ENCODE measurements around the gene PRRC1.
A peak's percentile ranks its signal among the peaks of the same experiment; 100 is the strongest.
"Not testable (repeated sequence)": the region's sequence is repeated elsewhere in the genome, so short reads cannot be mapped to it uniquely, and the experiment has no call there.

Gene PRRC1

GRCh38 chr5:127562252-127562651 is 44.8 kb downstream of the PRRC1 start:
- H3K27ac ChIP-seq: no peak overlapping the region
- H3K4me3 ChIP-seq: no peak overlapping the region
- H3K4me2 ChIP-seq: no peak overlapping the region
- H3K9me3 ChIP-seq: no peaks in the 10 kb centered on the region
- no peaks in the 10 kb centered on the region for H4K20me1 ChIP-seq
- H3K9ac ChIP-seq: no peak overlapping the region
- H3K36me3 ChIP-seq: no peaks in the 10 kb centered on the region
- H3K27me3 ChIP-seq: no peaks in the 10 kb centered on the region
- no peak for TF ChIP-seq Cebpa-rat (IDR thresholded peaks at IDR 0.05)
- H3K4me1 ChIP-seq: peaks cover 11% of the 10 kb centered on the region

GRCh38 chr5:127563136-127563535 is 45.7 kb downstream of the PRRC1 start:
- Histone ChIP-seq H3K9me3 (no peaks in the 10 kb centered on the region), H3K27me3 (no peaks in the 10 kb centered on the region), H3K36me3 (no peaks in the 10 kb centered on the region), H4K20me1 (no peaks in the 10 kb centered on the region), H3K9ac (no peak overlapping the region), H3K4me3 (no peak overlapping the region), H3K4me2 (no peak overlapping the region), H3K27ac (no peak overlapping the region), H3K4me1 (peaks cover 17% of the 10 kb centered on the region)
- TF ChIP-seq Cebpa-rat (IDR thresholded peaks at IDR 0.05): no peak

DNA sequence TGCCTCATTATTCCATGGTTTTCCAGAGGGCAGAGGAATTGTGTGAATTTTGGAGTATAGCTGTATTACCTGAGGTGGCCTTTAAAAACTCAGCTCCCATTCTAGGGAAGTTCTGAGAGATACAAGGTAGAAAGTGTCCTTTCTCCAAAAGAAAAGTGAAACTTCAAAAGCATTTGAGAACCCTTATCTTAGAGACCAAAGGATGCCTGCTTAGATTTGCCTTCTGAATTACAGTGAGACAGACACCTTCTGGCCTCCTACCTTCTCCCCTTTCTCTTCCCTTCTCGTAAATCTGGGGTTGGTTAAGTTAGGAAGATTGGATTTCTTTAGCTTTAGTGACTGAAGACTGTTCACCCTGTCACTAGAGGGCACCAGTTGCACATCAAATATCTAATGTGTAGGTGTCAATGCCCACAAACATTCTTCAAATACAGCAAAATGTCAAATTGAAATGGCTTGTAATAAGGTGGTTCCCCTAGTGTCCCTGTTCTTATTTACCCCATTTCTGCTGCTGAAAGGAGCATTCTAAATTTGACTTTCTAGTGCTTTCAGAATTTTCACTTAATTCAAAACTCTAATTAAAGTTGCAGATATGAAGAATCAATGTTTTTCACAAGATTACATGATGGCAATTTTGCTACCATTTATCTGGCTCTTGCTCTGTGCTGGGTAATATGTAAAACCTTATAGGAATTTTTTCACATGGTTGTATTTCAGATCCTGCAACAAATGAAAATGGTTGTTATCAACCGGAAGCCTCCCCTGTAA is 46.7 kb downstream of the PRRC1 start:
- Histone ChIP-seq H3K9me3 (peaks cover 3% of the 10 kb centered on the region), H3K4me2 (no peak overlapping the region), H3K27ac (no peak overlapping the region), H4K20me1 (no peaks in the 10 kb centered on the region), H3K27me3 (no peaks in the 10 kb centered on the region), H3K4me3 (no peak overlapping the region), H3K36me3 (no peaks in the 10 kb centered on the region), H3K9ac (no peak overlapping the region), H3K4me1 (peaks cover 17% of the 10 kb centered on the region)
- no peak for TF ChIP-seq Cebpa-rat (IDR thresholded peaks at IDR 0.05)

DNA sequence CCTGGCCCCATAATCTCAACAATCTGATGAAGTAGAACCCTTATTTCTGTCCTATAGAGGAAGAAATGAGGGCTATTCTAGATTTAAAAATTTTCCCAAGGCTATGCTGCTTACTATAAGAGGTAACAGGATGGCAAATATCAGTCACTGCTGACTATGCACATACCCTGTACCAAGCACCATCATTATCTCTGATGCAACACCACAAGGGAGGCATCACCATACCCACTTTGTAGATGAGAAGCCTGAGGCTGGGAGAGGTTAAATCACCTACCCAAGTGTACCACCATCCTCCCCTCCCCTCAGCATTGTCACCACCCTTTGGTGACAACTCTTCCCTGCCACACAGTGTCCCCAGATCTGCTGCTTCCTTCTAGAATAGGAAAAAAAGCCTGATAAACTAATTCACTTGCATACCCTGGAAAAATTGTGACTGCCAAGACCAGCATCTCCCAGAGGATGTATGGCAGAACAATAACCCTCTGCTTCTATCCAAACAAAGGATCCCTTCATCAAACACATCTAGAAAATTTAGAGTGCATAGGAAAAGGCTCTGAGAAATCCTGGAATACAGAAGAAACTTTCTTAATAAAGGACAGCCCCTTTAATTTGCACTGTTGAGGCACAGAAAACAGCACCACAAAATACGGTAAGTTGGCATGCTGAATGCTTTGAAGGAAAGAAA is 48.3 kb downstream of the PRRC1 start:
- H3K9me3 ChIP-seq: peaks cover 14% of the 10 kb centered on the region
- H3K27me3 ChIP-seq: no peaks in the 10 kb centered on the region
- no peak overlapping the region for H3K4me3 ChIP-seq
- H4K20me1 ChIP-seq: no peaks in the 10 kb centered on the region
- peaks cover 17% of the 10 kb centered on the region for H3K4me1 ChIP-seq
- H3K27ac ChIP-seq: no peak overlapping the region
- no peak overlapping the region for H3K4me2 ChIP-seq
- H3K36me3 ChIP-seq: no peaks in the 10 kb centered on the region
- H3K9ac ChIP-seq: no peak overlapping the region
- no peak for TF ChIP-seq Cebpa-rat (IDR thresholded peaks at IDR 0.05)

- Histone ChIP-seq H3K27me3 (no peaks in the 10 kb centered on the region), H3K36me3 (no peaks in the 10 kb centered on the region)
Measured at GRCh38 chr5:127567026-127567768, 49.8 kb downstream of the PRRC1 start.

DNA sequence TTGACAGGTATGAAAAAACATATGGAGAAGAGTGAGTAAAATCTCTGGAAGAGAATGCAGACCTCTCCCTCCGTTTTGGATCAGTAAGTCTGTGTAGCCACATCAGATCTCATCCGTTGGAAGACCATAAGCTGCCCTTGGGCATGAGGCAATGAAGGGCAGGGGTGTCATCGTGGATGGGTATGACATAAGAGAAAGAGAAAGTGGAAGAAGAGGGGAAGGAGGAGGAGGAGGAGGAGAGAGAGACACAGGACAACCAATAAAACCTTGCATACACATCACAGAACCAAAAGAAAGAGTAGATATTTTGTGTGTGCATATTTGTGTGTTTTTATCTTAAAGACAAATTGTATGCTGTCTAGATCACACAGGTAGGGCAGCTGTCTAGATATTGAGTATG is 50.7 kb downstream of the PRRC1 start:
- Histone ChIP-seq H3K4me3 (no peak overlapping the region), H4K20me1 (no peaks in the 10 kb centered on the region), H3K27ac (no peak overlapping the region), H3K4me1 (peaks cover 17% of the 10 kb centered on the region), H3K27me3 (no peaks in the 10 kb centered on the region), H3K9me3 (peaks cover 14% of the 10 kb centered on the region), H3K36me3 (no peaks in the 10 kb centered on the region), H3K4me2 (no peak overlapping the region), H3K9ac (no peak overlapping the region)
- no peak for TF ChIP-seq Cebpa-rat (IDR thresholded peaks at IDR 0.05)

More at GRCh38 chr5:127567026-127567768, 49.8 kb downstream of the PRRC1 start:
- Histone ChIP-seq H3K27ac (no peak overlapping the region), H3K9me3 (peaks cover 14% of the 10 kb centered on the region), H3K4me3 (no peak overlapping the region), H3K9ac (no peak overlapping the region), H3K4me2 (peak overlapping the region; percentile 52), H4K20me1 (no peaks in the 10 kb centered on the region), H3K4me1 (peaks cover 17% of the 10 kb centered on the region)
- no peak for TF ChIP-seq Cebpa-rat (IDR thresholded peaks at IDR 0.05)

DNA sequence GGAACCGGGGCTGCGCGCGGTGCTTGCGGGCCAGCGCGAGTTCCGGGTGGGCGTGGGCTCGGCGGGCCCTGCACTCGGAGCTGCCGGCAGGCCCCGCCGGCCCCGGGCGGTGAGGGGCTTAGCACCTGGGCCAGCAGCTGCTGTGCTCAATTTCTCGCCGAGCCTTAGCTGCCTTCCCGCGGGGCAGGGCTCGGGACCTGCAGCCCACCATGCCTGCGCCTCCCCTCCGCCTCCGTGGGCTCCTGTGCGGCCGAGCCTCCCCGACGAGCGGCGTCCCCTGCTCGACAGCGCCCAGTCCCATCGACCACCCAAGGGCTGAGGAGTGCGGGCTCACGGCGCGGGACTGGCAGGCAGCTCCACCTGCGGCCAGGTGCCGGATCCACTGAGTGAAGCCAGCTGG is 52.0 kb downstream of the PRRC1 start:
- H4K20me1 ChIP-seq: not testable (repeated sequence)

GRCh38 chr5:127571314-127572131 is 54.1 kb downstream of the PRRC1 start:
- Histone ChIP-seq H3K9me3 (peaks cover 37% of the 10 kb centered on the region), H3K36me3 (no peaks in the 10 kb centered on the region), H3K4me2 (no peak overlapping the region), H3K27me3 (no peaks in the 10 kb centered on the region), H3K9ac (no peak overlapping the region), H3K4me1 (peaks cover 14% of the 10 kb centered on the region), H3K4me3 (no peak overlapping the region), H4K20me1 (no peaks in the 10 kb centered on the region), H3K27ac (no peak overlapping the region)
- TF ChIP-seq Cebpa-rat (IDR thresholded peaks at IDR 0.05): no peak

More for the DNA sequence above, 52.0 kb downstream of the PRRC1 start:
- H3K4me3 ChIP-seq, H3K4me2 ChIP-seq, H3K36me3 ChIP-seq, H3K9ac ChIP-seq, H3K27ac ChIP-seq, H3K27me3 ChIP-seq: not testable (repeated sequence)
- H3K4me1 ChIP-seq: peaks cover 17% of the 10 kb centered on the region
- H3K9me3 ChIP-seq: peaks cover 22% of the 10 kb centered on the region

DNA sequence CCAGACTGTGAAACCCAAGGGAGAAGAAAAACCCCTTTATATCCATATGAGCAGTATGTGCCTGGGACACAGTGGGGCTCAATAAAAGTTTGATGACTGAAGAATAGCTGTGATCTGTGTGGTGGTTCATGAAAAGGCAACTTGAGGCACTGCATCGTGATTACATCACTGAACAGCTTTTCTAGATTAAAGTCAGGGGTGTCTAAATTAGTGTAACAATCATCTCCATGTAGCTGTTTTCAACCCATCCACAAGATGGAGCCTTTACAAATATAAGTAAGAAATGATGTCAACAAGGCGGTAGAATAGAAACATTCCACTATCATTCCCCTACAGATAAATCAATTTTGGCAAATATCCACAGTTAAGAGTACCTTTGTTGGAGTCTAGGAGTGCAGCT is 55.5 kb downstream of the PRRC1 start:
- Histone ChIP-seq H3K4me1 (no peaks in the 10 kb centered on the region), H4K20me1 (no peaks in the 10 kb centered on the region), H3K27me3 (no peaks in the 10 kb centered on the region), H3K4me2 (peak overlapping the region; percentile 17; the same call in 1 of the 2 replicates), H3K27ac (no peak overlapping the region), H3K9ac (no peak overlapping the region), H3K36me3 (no peaks in the 10 kb centered on the region), H3K4me3 (no peak overlapping the region), H3K9me3 (peaks cover 37% of the 10 kb centered on the region)
- no peak for TF ChIP-seq Cebpa-rat (IDR thresholded peaks at IDR 0.05)

All from BLaER1 (cell line).